ENCODE measurements around the gene LMTK3. TPM values are rescaled to one million over a fixed set of nuclear protein-coding genes. Genes with fewer than 3 reads are reported as not detected.

The LMTK3 gene
- total RNA-seq, 1 donor, result 0.43 TPM

DNA sequence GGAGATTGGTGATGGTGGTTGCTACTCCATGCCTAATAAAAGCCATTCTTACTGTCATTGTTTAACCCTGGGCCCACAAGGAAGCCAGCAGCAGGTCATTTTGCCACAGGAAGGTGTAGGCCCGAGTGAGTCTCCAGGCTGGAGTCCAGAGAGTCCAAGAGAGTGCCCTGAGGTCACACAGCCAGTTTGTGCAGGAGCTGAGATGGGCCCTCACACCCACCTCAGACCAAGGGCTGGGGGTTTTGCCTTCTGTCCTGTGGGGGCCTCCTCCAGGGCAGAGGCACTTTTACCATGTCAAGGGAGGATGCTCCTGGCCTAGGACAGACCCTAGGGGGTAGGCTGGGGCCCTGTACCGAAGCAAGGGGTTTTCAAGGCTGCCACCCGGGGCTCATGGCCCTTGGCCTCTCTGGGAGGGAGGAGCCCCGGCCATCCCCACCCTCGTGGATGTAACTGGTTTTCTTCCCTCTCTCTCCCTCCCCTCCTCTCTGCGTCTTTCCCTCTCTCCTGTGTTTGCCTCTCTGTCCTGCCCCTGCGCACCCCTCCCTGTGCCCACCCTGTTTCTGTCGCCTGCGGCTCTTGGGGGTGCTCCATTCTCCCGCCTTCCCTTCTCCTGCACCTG, 34.5 kb downstream of the LMTK3 start:
- TF ChIP-seq, protein P1, sequence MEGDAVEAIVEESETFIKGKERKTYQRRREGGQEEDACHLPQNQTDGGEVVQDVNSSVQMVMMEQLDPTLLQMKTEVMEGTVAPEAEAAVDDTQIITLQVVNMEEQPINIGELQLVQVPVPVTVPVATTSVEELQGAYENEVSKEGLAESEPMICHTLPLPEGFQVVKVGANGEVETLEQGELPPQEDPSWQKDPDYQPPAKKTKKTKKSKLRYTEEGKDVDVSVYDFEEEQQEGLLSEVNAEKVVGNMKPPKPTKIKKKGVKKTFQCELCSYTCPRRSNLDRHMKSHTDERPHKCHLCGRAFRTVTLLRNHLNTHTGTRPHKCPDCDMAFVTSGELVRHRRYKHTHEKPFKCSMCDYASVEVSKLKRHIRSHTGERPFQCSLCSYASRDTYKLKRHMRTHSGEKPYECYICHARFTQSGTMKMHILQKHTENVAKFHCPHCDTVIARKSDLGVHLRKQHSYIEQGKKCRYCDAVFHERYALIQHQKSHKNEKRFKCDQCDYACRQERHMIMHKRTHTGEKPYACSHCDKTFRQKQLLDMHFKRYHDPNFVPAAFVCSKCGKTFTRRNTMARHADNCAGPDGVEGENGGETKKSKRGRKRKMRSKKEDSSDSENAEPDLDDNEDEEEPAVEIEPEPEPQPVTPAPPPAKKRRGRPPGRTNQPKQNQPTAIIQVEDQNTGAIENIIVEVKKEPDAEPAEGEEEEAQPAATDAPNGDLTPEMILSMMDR (IDR thresholded peaks at IDR 0.05; ENCODE audit: insufficient read depth, low read depth, low read length), result no peak

DNA sequence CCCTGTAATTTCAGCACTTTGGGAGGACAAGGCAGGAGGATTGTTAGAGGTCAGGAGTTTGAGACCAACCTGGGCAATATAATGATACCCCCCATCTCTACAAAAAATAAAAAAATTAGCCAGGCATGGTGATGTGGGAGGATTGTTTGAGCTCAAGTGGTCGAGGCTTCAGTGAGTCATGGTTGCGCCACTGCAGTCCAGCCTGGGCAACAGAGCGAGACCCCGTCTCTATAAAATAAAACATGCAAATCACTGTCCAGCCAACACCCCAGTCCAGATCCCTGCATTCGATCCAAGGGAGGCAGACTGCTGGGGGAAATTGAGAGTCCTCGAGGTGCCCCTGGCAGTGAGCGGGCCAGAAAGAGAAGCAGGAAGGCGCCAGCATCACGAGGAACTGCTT, 35.5 kb downstream of the LMTK3 start:
- DNase-seq (ENCODE audit: low read depth), result no peak
- TF ChIP-seq, protein P1 (IDR thresholded peaks at IDR 0.05; ENCODE audit: insufficient read depth, low read depth, low read length), result no peak
- no peak overlapping the region for H3K4me3 ChIP-seq (ENCODE audit: low read depth, low read length)

More for the DNA sequence above, 34.5 kb downstream of the LMTK3 start:
- H3K4me3 ChIP-seq (ENCODE audit: low read depth, low read length), result no peak overlapping the region
- DNase-seq (ENCODE audit: low read depth), result no peak

DNA sequence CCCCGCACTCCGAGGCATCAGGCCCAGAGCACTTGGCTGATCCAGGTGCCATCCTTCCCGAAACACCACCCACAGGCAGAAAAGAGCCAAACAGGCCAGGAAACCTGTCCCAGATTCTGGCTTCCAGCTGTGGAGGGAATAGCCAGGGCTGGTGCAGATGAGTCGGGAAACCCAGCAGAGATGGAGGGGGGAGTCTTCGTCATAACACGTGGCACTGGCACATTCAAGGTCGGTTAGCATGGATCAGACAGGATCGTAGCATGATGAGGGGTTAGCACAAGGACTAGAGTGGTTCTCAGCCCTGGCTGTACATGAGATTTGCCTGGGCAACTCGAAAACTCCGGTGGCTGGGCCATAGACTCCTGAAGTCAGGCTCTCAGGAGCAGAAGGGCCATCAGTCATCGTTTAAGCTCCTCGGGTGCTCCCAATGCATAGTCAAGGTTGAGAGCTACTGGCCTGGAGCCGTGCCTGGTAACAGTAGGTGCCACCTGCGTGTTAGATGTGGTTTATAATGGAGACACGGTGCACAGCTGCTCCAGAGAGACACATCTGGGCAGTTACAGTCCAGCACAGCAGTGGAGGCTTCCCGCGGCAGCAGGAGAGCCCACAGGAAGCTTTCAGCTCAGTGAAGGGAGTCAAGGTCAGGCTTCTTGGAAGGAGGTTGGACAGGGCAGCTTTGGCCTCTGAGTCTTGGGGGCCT, 36.1 kb downstream of the LMTK3 start:
- no peak for DNase-seq (ENCODE audit: low read depth)
- H3K4me3 ChIP-seq (ENCODE audit: low read depth, low read length), result no peak overlapping the region
- TF ChIP-seq, protein P1 (IDR thresholded peaks at IDR 0.05; ENCODE audit: insufficient read depth, low read depth, low read length), result no peak

DNA sequence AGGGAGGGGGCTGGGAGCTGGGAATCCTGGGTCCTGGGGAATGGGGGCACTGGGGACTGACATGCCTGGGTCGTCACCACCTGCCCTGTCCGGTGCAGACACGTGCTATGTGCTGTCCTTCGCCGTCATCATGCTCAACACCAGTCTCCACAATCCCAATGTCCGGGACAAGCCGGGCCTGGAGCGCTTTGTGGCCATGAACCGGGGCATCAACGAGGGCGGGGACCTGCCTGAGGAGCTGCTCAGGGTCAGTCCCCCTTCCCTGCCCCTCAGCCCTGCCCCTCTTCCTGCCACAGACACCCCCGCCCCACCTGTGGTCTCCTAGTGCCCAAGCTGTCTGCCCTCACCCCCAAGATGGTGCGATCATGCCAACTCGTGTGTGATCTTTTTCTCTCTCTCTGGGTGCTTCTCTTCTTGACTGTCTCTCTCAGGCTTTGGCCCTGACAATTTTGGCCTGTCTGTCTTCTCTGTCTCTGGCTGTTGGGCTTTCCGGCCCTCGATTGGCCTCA, 37.5 kb downstream of the LMTK3 start:
- TF ChIP-seq, protein P1 (IDR thresholded peaks at IDR 0.05; ENCODE audit: insufficient read depth, low read depth, low read length), result no peak
- no peak overlapping the region for H3K4me3 ChIP-seq (ENCODE audit: low read depth, low read length)
- DNase-seq (ENCODE audit: low read depth), result no peak

DNA sequence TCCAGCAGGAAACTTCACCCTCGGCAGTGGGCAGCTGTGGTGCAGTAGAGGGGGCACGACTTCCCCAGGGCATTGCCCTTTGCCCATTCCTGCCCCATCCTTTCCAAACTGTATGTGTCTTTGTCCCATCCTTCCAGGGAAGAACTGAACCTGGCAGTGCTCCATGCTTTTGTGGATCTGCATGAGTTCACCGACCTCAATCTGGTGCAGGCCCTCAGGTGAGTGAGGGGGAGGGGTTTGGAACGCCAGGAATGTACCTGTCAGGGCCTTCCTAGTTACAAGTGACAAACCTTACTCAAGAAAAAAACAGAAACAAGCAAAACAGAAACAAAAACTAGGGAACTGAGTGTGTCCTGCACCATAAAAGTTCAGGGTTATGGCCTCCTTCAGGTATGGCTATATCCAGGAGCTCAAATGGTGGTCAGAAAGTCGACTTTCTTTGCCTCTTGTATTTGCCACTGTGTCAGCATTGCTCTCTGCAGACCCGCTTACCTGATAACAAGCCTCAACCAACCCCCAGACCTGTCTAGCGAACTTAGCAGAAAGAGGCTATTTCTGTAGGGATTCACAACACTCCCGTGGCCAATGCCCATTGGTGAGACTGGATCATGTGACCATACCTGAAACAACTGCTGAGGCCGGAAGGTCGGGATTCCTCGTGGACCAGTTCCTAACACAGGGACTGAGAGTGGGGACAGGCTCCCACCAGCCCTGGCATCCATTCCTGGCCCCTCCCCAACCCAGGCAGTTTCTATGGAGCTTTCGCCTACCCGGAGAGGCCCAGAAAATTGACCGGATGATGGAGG, 38.3 kb downstream of the LMTK3 start:
- TF ChIP-seq, protein P1 (IDR thresholded peaks at IDR 0.05; ENCODE audit: insufficient read depth, low read depth, low read length), result no peak
- DNase-seq (ENCODE audit: low read depth), result no peak
- no peak overlapping the region for H3K4me3 ChIP-seq (ENCODE audit: low read depth, low read length)

DNA sequence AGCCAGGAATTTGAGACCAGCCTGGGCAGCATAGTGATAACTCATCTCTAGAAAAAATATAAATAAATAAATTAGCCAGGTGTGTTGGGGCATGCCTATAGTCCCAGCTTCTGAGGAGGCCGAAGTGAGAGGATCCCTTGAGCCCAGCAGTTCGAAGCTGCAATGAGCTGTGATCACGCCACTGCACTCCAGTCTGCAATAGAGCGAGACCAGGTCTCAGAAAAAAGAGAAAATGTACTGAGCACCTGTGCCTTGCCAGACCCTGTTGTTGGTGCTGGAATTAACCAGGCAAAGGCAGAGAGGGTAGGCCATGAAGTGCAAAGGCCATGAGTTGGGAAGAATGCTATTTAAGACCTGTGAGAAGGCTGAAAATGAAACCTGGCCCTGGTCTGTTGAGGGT, 39.8 kb downstream of the LMTK3 start:
- TF ChIP-seq, protein P1 (IDR thresholded peaks at IDR 0.05; ENCODE audit: insufficient read depth, low read depth, low read length), result no peak
- DNase-seq (ENCODE audit: low read depth), result no peak
- no peak overlapping the region for H3K4me3 ChIP-seq (ENCODE audit: low read depth, low read length)
